PC-3 (cell line): ENCODE data around the gene SRRM5. TPM values are rescaled to one million over a fixed set of nuclear protein-coding genes. Genes with fewer than 3 reads are reported as not detected.
"Not testable (repeated sequence)": the region's sequence is repeated elsewhere in the genome, so short reads cannot be mapped to it uniquely, and the experiment has no call there.

ENCODE experiments used
- ATAC-seq: fragments of 200-7000 bp; cut with Tn5 transposase; 2 replicates; pipeline ENCODE4 v1.9.1; 2020; ENCODE audit warnings: mild to moderate bottlenecking, moderate library complexity
- BruUV-seq: library from RNA; stranded (reverse); fragments of 400-500 nt; replicated peaks from 2 replicates; lab custom pipeline; 2021; lab: Mats Ljungman, UMichigan
- CTCF ChIA-PET: fragments of 300-600 bp; sonication (Branson Sonifier 250); formaldehyde crosslinking; loops from one replicate; lab custom pipeline; 2022; ENCODE audit warnings: antibody characterized with exemption; lab: Charles Lee
- POLR2A ChIA-PET: fragments of 300-600 bp; sonication (Branson Sonifier 250); formaldehyde crosslinking; loops from one replicate; lab custom pipeline; 2022; ENCODE audit warnings: antibody characterized with exemption; ENCODE audit not compliant: unreplicated experiment; lab: Charles Lee
- DNase-seq: peaks from one replicate; pipeline ENCODE4 v3.0.0-alpha.2; 2015
- H2AFZ ChIP-seq: fragments of 300-600 bp; sonication (generic); 2 replicates; pipeline ENCODE4 v1.6.0; 2016; ENCODE audit warnings: antibody characterized with exemption, low read length
- H3F3A ChIP-seq: fragments of 300-600 bp; sonication (generic); one replicate; pipeline ENCODE4 v1.6.0; 2017; ENCODE audit warnings: antibody characterized with exemption, low read length, control low read depth, mild to moderate bottlenecking; ENCODE audit not compliant: unreplicated experiment
- H3K27ac ChIP-seq: fragments of 300-600 bp; sonication (generic); 2 replicates; pipeline ENCODE4 v1.5.1; 2016; ENCODE audit warnings: mild to moderate bottlenecking, low read length
- H3K27me3 ChIP-seq: fragments of 300-600 bp; sonication (generic); 2 replicates; pipeline ENCODE4 v1.6.1; 2016; ENCODE audit warnings: low read length, mixed read lengths
- H3K36me3 ChIP-seq: fragments of 300-600 bp; sonication (generic); 2 replicates; pipeline ENCODE4 v1.6.1; 2016; ENCODE audit warnings: low read depth, mixed run types, low read length, mixed read lengths
- H3K4me1 ChIP-seq: fragments of 300-600 bp; sonication (generic); 2 replicates; pipeline ENCODE4 v1.5.1; 2016; ENCODE audit warnings: low read length; ENCODE audit not compliant: insufficient read depth
- H3K4me2 ChIP-seq: fragments of 300-600 bp; sonication (generic); 2 replicates; pipeline ENCODE4 v1.6.0; 2016; ENCODE audit warnings: low read length
- H3K4me3 ChIP-seq: fragments of 300-600 bp; sonication (generic); 2 replicates; pipeline ENCODE4 v1.5.1; 2016; ENCODE audit warnings: mild to moderate bottlenecking, low read length, mixed read lengths
- H3K79me2 ChIP-seq: fragments of 300-600 bp; sonication (generic); 2 replicates; pipeline ENCODE4 v1.6.1; 2017; ENCODE audit warnings: low read length, mixed read lengths
- H3K9ac ChIP-seq: fragments of 300-600 bp; sonication (generic); 2 replicates; pipeline ENCODE4 v1.6.0; 2016; ENCODE audit warnings: mild to moderate bottlenecking, low read length
- H3K9me2 ChIP-seq: fragments of 300-600 bp; sonication (generic); replicated peaks from 2 replicates; pipeline ENCODE4 v1.6.1; 2016; ENCODE audit warnings: mixed run types, low read length, mixed read lengths
- H3K9me3 ChIP-seq: fragments of 300-600 bp; sonication (generic); 2 replicates; pipeline ENCODE4 v1.6.1; 2016; ENCODE audit warnings: low read length, mixed read lengths
- H4K20me1 ChIP-seq: fragments of 300-600 bp; sonication (generic); 2 replicates; pipeline ENCODE4 v1.6.1; 2016; ENCODE audit warnings: low read length, mixed read lengths
- CTCF ChIP-seq: fragments of 300-600 bp; sonication (generic); conservative IDR thresholded peaks from 2 replicates; pipeline ENCODE4 v1.5.1; 2017; ENCODE audit warnings: antibody characterized with exemption, low read depth, mild to moderate bottlenecking, low read length
- EZH2 ChIP-seq: fragments of 300-600 bp; sonication (generic); IDR thresholded peaks from one replicate; pipeline ENCODE4 v1.6.1; 2017; ENCODE audit warnings: antibody characterized with exemption, mild to moderate bottlenecking, low read length; ENCODE audit not compliant: unreplicated experiment
- EZH2phosphoT487 ChIP-seq: fragments of 300-600 bp; sonication (generic); IDR thresholded peaks from 2 replicates; pipeline ENCODE4 v1.6.1; 2018; ENCODE audit warnings: mild to moderate bottlenecking, antibody characterized with exemption, low read length, borderline replicate concordance
- intact Hi-C: fragments of 100-400 bp; cut with micrococcal nuclease; formaldehyde crosslinking; loops from 2 replicates; pipeline ENCODE4 v1.9.0; 2023
- total RNA-seq: library from RNA; depleted of rRNA; stranded (reverse); fragments of >200 nt; gene quantifications from 2 replicates; pipeline ENCODE4 v1.2.3, GENCODE V29; 2014

Gene SRRM5
- total RNA-seq, 1 experiment from 2014 or later, result 0.11 TPM

GRCh38 chr19:43634068-43634467 is 22.2 kb downstream of the SRRM5 start:
- Histone ChIP-seq H3K9me3 (no peaks in the 10 kb centered on the region), H3K4me1 (no peaks in the 10 kb centered on the region), H2AFZ (no peak overlapping the region), H3K27me3 (no peaks in the 10 kb centered on the region), H3F3A (no peaks in the 10 kb centered on the region), H3K9ac (no peak overlapping the region), H4K20me1 (no peaks in the 10 kb centered on the region), H3K9me2 (no peaks in the 10 kb centered on the region), H3K79me2 (no peaks in the 10 kb centered on the region), H3K27ac (no peak overlapping the region), H3K4me3 (no peak overlapping the region), H3K36me3 (no peaks in the 10 kb centered on the region), H3K4me2 (no peak overlapping the region)
- ATAC-seq (no peak), DNase-seq (no peak)
- intact Hi-C loops, result no loop called here
- BruUV-seq, result no TSS peak
- ChIA-PET POLR2A (no interaction called here), CTCF (no interaction called here)
- TF ChIP-seq EZH2 (no peak), CTCF (no peak), EZH2phosphoT487 (no peak)

- DNase-seq (no peak), ATAC-seq (no peak)
- BruUV-seq, result no TSS peak
- POLR2A ChIA-PET, result no interaction called here
- Histone ChIP-seq H3K79me2 (no peaks in the 10 kb centered on the region), H3K27ac (no peak overlapping the region), H3K27me3 (no peaks in the 10 kb centered on the region), H3K9me3 (no peaks in the 10 kb centered on the region), H3K4me3 (no peak overlapping the region), H3K36me3 (no peaks in the 10 kb centered on the region), H3K9ac (no peak overlapping the region), H3F3A (no peaks in the 10 kb centered on the region), H3K4me2 (no peak overlapping the region), H3K4me1 (no peaks in the 10 kb centered on the region), H3K9me2 (no peaks in the 10 kb centered on the region), H2AFZ (no peak overlapping the region), H4K20me1 (no peaks in the 10 kb centered on the region)
- intact Hi-C loops, result no loop called here
- CTCF ChIA-PET, result interaction anchor here (0.5 kb wide), 1 partner anchor 106 kb away, joined by 5 read pairs; no protein-coding TSS in a partner anchor
- no peak for TF ChIP-seq EZH2phosphoT487
- TF ChIP-seq CTCF, result no peak
- TF ChIP-seq EZH2, result no peak
These were observed 22.6 kb downstream of the SRRM5 start for GRCh38 chr19:43634506-43634871.

- ATAC-seq, result no peak
- CTCF ChIA-PET, result interaction anchor here (0.5 kb wide), 1 partner anchor 107 kb away, joined by 5 read pairs; no protein-coding TSS in a partner anchor
These were observed 23.1 kb downstream of the SRRM5 start for GRCh38 chr19:43634872-43635560.

GRCh38 chr19:43635561-43635940 is 23.7 kb downstream of the SRRM5 start:
- H3K9me2 ChIP-seq, CTCF ChIA-PET, H4K20me1 ChIP-seq, H3F3A ChIP-seq, H3K27me3 ChIP-seq, H3K4me2 ChIP-seq, ATAC-seq, H3K9ac ChIP-seq, H3K79me2 ChIP-seq, intact Hi-C loops, DNase-seq, H3K36me3 ChIP-seq, H3K4me1 ChIP-seq, H3K27ac ChIP-seq, BruUV-seq, POLR2A ChIA-PET, H3K9me3 ChIP-seq, H2AFZ ChIP-seq, H3K4me3 ChIP-seq: not testable (repeated sequence)

More at GRCh38 chr19:43634872-43635560, 23.1 kb downstream of the SRRM5 start:
- Histone ChIP-seq H3K9me2 (no peaks in the 10 kb centered on the region), H3K9me3 (no peaks in the 10 kb centered on the region), H2AFZ (no peak overlapping the region), H3F3A (no peaks in the 10 kb centered on the region), H4K20me1 (no peaks in the 10 kb centered on the region), H3K4me2 (no peak overlapping the region), H3K4me1 (no peaks in the 10 kb centered on the region; the same call in 1 of the 2 replicates), H3K9ac (no peak overlapping the region), H3K4me3 (no peak overlapping the region), H3K36me3 (no peaks in the 10 kb centered on the region), H3K79me2 (no peaks in the 10 kb centered on the region), H3K27me3 (no peaks in the 10 kb centered on the region), H3K27ac (no peak overlapping the region)
- no TSS peak for BruUV-seq
- intact Hi-C loops, result no loop called here
- POLR2A ChIA-PET, result no interaction called here
- TF ChIP-seq EZH2 (no peak), EZH2phosphoT487 (no peak), CTCF (no peak)
- DNase-seq, result no peak
